Cardiac fibroblast (primary cell): ENCODE measurements around the gene HAUS2.
"Not testable (repeated sequence)": the region's sequence is repeated elsewhere in the genome, so short reads cannot be mapped to it uniquely, and the experiment has no call there.

ENCODE experiments used
- DNase-seq, 2 donors: peaks; one replicate each; pipeline versions ENCODE4 v3.0.0 to v3.0.0-alpha.2; 2010; ENCODE audit warnings: low read depth in 2 of 2
- H3K4me3 ChIP-seq, 2 donors: replicated peaks in 1 of 2; 1 replicate in 1 of 2; 2 replicates in 1 of 2; pipeline ENCODE4 v1.5.1; 2011; ENCODE audit warnings: low read depth in 2 of 2, low read length in 2 of 2, mild to moderate bottlenecking in 2 of 2, moderate library complexity in 1 of 2
- TF ChIP-seq, protein P1 (sequence below): IDR thresholded peaks from one replicate; pipeline ENCODE4 v1.5.1; 2011; ENCODE audit warnings: low read depth, mild to moderate bottlenecking, low read length, inconsistent platforms

Gene HAUS2

DNA sequence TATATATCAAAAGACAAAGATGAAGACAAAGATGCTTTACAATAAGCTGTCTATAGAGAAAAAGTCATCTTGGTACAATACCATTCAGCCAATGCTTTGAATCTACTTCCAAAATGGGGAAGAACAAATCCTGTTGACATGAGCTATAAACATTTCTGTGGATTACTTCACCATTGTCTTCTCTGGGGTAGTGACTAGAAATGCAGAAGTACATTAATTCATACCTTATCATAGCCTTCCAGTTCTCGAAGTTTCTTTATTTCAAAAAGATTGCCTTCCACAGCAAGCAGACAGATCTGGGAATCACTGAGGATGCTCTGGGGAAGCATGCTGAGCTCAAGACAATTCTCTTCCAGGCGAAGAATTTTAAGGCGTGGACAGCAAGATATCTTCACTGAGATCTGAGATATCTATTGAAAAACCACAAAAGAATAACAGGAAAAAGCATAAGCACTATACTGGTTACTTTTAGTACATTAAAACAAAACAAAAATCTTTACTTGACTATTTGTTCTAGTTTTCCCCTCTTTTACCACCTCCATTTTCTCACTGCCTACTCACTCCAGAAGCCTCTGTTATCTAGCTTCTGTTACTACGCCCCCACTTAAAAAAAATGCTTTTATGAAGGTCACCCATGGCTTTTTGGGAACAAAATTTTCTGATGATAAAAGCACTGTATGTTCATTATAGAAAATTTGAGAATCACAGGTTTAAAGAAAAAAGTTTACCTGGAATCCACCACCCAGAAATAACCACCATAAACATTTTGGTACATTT, 3.6 kb upstream of the HAUS2 start:
- TF ChIP-seq, protein P1, sequence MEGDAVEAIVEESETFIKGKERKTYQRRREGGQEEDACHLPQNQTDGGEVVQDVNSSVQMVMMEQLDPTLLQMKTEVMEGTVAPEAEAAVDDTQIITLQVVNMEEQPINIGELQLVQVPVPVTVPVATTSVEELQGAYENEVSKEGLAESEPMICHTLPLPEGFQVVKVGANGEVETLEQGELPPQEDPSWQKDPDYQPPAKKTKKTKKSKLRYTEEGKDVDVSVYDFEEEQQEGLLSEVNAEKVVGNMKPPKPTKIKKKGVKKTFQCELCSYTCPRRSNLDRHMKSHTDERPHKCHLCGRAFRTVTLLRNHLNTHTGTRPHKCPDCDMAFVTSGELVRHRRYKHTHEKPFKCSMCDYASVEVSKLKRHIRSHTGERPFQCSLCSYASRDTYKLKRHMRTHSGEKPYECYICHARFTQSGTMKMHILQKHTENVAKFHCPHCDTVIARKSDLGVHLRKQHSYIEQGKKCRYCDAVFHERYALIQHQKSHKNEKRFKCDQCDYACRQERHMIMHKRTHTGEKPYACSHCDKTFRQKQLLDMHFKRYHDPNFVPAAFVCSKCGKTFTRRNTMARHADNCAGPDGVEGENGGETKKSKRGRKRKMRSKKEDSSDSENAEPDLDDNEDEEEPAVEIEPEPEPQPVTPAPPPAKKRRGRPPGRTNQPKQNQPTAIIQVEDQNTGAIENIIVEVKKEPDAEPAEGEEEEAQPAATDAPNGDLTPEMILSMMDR: no peak
- H3K4me3 ChIP-seq: no peak overlapping the region
- no peak for DNase-seq

DNA sequence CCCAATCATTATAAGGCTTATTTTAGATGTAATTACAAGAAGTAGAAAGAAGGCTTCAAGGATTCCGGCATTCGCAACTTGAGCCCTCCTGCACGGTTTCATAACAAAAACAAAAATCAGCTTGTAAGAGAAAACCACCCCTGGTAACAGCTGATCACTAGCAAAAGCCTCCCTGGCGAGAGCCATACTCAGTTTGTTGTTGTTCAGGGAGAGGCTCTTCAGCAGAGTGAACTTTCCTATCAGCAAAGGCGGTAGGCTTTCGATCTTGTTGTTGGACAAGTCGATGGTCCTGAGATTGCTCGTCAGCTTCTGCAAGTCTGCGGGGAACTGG, 755 bp upstream of the HAUS2 start:
- TF ChIP-seq, protein P1: no peak
- peak in 1 of 2 donors; percentile 47 for DNase-seq
- H3K4me3 ChIP-seq: peak overlapping the region; percentile 93 to 98

DNA sequence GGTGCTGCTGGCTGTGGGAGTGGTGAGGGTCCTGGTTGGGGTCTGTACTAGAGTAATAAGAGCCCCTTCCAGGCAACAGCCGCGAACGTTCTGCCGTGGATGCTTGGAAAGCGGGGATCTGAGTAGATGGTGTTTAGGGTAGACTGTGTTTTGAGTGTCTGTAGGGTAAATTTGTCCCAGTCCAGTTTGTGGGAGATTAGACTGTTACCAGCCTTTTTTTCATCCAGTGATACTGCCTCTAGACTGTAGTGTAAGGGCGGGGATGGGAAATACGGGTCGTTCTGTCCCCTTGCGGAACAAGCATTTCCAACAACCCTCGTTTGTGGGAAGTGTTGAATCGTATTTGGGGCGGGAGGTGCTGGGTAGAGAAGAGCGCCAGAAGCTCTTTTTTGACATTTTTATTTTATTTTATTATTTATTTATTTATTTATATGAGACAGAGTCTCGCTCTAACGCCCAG, 424 bp downstream of the HAUS2 start:
- peak; percentile 35 to 42 for DNase-seq
- H3K4me3 ChIP-seq: peak overlapping the region; percentile 93 to 98
- TF ChIP-seq, protein P1: no peak

DNA sequence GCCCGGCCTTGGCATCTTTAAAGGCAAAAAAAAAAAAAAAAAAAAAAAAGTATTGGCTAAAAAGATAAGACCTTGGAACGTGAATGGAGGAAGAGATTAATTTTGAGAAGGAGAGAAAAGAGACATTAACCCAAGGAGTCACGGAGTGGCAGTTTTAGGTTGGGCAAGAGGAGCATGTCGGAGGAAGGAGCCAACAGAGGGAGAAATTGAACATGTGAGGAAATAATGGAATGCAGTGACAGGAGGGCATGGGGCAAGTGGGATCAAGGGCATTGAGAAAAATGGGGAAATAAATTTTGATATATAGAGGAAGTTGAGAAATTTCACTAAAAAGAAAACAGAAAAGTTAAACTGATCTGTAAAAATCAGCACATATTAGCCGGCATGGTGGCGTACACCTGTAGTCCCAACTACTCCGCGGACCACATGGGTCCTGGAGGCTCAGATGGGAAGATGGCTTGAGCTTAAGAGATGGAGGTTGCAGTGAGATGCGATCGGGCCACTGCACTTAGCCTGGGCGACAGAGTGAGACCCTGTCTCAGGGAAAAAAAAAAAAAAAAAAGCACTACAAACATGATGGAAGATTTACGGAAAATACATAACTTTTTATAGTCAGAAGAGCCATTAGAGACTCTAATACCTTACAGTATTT, 1.2 kb downstream of the HAUS2 start:
- peak in 1 of 2 donors; percentile 1 for DNase-seq
- TF ChIP-seq, protein P1: no peak
- peak overlapping the region; percentile 93 to 98 for H3K4me3 ChIP-seq

DNA sequence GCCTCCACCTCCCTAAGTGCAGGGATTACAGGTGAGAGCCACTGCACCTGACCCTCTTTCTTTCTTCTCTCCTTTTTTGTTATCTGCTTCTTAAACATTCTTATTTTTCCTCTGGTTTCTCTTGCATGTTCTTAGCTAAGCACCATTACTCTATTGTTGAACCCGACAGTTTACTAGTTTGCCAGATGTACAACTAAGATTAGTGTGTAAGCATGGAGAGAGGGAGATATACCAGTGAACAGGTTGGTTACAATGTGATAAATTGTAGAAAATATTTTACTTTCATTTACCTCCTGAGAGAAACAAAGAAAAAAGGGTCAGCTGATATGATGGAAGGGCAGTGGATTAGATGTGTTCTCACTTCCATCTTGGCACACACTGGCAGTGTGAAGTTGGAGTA, 4.9 kb downstream of the HAUS2 start:
- TF ChIP-seq, protein P1: no peak
- H3K4me3 ChIP-seq: no peak overlapping the region
- no peak for DNase-seq

DNA sequence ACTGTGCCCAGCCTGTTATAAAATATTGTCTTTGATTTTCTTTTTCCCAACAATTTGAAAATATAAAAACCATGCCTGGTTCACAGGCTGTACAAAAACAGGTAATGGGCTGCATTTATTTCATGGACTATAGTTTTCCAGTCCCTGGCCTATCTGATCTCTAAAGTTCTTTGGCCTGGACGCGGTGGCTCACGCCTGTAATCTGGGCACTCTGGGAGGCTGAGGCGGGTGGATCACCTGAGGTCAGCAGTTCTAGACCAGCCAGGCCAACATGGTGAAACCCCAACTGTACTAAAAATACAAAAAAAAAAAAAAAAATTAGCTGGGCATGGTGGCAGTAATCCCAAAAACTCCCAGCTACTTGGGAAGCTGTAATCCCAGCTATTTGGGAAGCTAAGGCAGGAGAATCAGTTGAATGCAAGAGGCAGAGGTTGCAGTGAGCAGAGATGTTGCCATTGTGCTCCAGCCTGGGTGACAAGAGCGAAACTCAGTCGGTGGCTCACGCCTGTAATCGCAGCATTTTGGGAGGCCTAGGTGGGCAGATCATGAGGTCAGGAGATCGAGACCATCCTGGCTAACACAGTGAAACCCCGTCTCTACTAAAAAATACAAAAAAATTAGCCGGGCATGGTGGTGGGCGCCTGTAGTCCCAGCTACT, 8.0 kb downstream of the HAUS2 start:
- not testable (repeated sequence) for DNase-seq, H3K4me3 ChIP-seq

DNA sequence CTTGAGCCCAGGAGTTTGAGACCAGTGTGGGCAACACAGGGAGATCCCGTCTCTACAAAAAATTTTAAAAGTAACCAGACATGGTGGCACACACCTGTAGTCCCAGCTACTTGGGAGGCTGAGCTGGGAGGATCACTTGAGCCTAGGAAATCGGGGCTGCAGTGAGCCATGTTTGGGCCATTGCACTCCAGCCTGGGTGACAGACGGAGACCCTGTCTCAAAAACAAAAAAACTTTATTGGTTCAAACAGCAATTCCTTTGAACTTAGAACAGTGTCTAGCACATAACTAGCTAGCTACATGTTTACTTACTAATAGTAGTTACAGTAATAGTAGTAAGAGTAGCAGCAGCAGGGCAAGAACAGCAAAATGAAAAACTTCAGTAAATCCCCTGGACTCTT, 10.1 kb downstream of the HAUS2 start:
- no peak for DNase-seq
- TF ChIP-seq, protein P1: no peak

More for the DNA sequence above, 10.1 kb downstream of the HAUS2 start:
- no peak overlapping the region for H3K4me3 ChIP-seq
